ENCODE measurements around the gene BMF.
"Not testable (repeated sequence)": the region's sequence is repeated elsewhere in the genome, so short reads cannot be mapped to it uniquely, and the experiment has no call there.

DNA sequence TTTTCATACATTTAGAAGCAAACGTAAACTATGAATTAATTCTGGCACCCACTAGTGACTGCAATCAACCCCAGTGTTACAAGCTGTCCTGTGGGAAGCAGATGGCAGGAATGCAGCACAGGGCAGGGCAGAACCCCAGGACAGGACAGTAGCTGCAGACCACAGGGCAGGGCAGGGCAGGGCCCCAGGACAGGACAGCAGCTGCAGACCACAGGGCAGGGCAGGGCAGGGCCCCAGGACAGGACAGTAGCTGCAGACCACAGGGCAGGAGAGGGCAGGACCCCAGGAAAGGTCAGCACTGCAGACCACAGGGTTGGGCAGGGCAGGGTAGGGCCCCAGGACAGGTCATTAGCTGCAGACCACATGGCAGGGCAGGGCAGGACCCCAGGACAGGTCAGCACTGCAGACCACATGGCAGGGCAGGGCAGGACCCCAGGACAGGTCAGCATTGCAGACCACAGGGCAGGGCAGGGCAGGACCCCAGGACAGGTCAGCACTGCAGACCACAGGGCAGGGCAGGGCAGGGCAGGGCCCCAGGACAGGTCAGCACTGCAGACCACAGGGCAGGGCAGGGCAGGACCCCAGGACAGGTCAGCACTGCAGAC, 27.3 kb upstream of the BMF start:
- TF ChIP-seq, protein P1, sequence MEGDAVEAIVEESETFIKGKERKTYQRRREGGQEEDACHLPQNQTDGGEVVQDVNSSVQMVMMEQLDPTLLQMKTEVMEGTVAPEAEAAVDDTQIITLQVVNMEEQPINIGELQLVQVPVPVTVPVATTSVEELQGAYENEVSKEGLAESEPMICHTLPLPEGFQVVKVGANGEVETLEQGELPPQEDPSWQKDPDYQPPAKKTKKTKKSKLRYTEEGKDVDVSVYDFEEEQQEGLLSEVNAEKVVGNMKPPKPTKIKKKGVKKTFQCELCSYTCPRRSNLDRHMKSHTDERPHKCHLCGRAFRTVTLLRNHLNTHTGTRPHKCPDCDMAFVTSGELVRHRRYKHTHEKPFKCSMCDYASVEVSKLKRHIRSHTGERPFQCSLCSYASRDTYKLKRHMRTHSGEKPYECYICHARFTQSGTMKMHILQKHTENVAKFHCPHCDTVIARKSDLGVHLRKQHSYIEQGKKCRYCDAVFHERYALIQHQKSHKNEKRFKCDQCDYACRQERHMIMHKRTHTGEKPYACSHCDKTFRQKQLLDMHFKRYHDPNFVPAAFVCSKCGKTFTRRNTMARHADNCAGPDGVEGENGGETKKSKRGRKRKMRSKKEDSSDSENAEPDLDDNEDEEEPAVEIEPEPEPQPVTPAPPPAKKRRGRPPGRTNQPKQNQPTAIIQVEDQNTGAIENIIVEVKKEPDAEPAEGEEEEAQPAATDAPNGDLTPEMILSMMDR (IDR thresholded peaks at IDR 0.05), result not testable (repeated sequence)
- not testable (repeated sequence) for TF ChIP-seq POLR2A (IDR thresholded peaks at IDR 0.05)

All from prostate gland (tissue), 2 donors.